ENCODE results near the gene TOMM70. TPM values are rescaled to one million over a fixed set of nuclear protein-coding genes. Genes with fewer than 3 reads are reported as not detected.

Gene TOMM70
- polyA plus RNA-seq, 3 donors: 4.9 to 6.3 (median 6.3) TPM

GRCh38 chr3:100319951-100320350, 80.9 kb downstream of the TOMM70 start:
- DNase-seq: no peak
- WGBS (ENCODE audit: insufficient coverage): 100% methylated on average over 1 of the region's 2 CpGs
- Mint-ChIP-seq H3K27me3 (ENCODE audit: low read depth in 3 of 3) (no peaks in the 10 kb centered on the region), H3K4me1 (peaks cover 7% of the 10 kb centered on the region), H3K9me3 (peaks cover 0 to 2% (median 0%) of the 10 kb centered on the region in 7 donors), H3K36me3 (peaks cover 47 to 66% of the 10 kb centered on the region in 2 donors), H3K27ac (no peak overlapping the region), H3K4me3 (no peak overlapping the region)
- Histone ChIP-seq H3K4me3 (replicated peaks in 1 of 3; ENCODE audit: low read depth in 2 of 3, low read length in 3 of 3) (no peak overlapping the region), H3K4me1 (ENCODE audit: control insufficient read depth in 1 of 2, insufficient read depth in 2 of 2, low read length in 2 of 2) (no peaks in the 10 kb centered on the region), H3K9me3 (replicated peaks in 1 of 2; ENCODE audit: control insufficient read depth in 1 of 2, insufficient read depth in 1 of 2, low read length in 2 of 2) (no peaks in the 10 kb centered on the region), H3K27ac (ENCODE audit: low read depth in 1 of 2, low read length in 2 of 2) (no peak overlapping the region), H3K4me2 (replicated peaks; ENCODE audit: extremely low read depth, low read length, poor library complexity, severe bottlenecking) (no peak overlapping the region), H3K79me2 (ENCODE audit: insufficient read depth, low read length) (no peaks in the 10 kb centered on the region), H4K20me1 (ENCODE audit: insufficient read depth, low read length) (no peaks in the 10 kb centered on the region), H3K9ac (ENCODE audit: insufficient read depth, low read length, poor library complexity, severe bottlenecking) (no peak overlapping the region), H2AFZ (ENCODE audit: insufficient read depth, low read depth, low read length, poor library complexity, severe bottlenecking) (no peak overlapping the region), H3K36me3 (replicated peaks in 1 of 2; ENCODE audit: control insufficient read depth in 1 of 2, insufficient read depth in 2 of 2, low read length in 2 of 2) (peaks cover 54 to 80% of the 10 kb centered on the region in 2 donors), H3K27me3 (ENCODE audit: control insufficient read depth in 2 of 2, insufficient read depth in 2 of 2, low read length in 2 of 2) (no peaks in the 10 kb centered on the region)
- intact Hi-C loops (cut with micrococcal nuclease): no loop called here
- TF ChIP-seq, protein P1, sequence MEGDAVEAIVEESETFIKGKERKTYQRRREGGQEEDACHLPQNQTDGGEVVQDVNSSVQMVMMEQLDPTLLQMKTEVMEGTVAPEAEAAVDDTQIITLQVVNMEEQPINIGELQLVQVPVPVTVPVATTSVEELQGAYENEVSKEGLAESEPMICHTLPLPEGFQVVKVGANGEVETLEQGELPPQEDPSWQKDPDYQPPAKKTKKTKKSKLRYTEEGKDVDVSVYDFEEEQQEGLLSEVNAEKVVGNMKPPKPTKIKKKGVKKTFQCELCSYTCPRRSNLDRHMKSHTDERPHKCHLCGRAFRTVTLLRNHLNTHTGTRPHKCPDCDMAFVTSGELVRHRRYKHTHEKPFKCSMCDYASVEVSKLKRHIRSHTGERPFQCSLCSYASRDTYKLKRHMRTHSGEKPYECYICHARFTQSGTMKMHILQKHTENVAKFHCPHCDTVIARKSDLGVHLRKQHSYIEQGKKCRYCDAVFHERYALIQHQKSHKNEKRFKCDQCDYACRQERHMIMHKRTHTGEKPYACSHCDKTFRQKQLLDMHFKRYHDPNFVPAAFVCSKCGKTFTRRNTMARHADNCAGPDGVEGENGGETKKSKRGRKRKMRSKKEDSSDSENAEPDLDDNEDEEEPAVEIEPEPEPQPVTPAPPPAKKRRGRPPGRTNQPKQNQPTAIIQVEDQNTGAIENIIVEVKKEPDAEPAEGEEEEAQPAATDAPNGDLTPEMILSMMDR (IDR thresholded peaks at IDR 0.05): no peak

- H3K36me3 ChIP-seq (replicated peaks in 1 of 2; ENCODE audit: control insufficient read depth in 1 of 2, insufficient read depth in 2 of 2, low read length in 2 of 2): peaks cover 45 to 76% of the 10 kb centered on the region in 2 donors
- no peaks in the 10 kb centered on the region for H3K27me3 ChIP-seq (ENCODE audit: control insufficient read depth in 2 of 2, insufficient read depth in 2 of 2, low read length in 2 of 2)
- H3K4me2 ChIP-seq (replicated peaks; ENCODE audit: extremely low read depth, low read length, poor library complexity, severe bottlenecking): no peak overlapping the region
- H3K9ac ChIP-seq (ENCODE audit: insufficient read depth, low read length, poor library complexity, severe bottlenecking): no peak overlapping the region
- Mint-ChIP-seq H3K36me3 (peaks cover 46 to 65% of the 10 kb centered on the region in 2 donors), H3K27me3 (ENCODE audit: low read depth in 3 of 3) (no peaks in the 10 kb centered on the region), H3K4me3 (no peak overlapping the region), H3K4me1 (peaks cover 7% of the 10 kb centered on the region), H3K9me3 (peaks cover 0 to 2% (median 0%) of the 10 kb centered on the region in 7 donors), H3K27ac (no peak overlapping the region)
- no peak for DNase-seq
- WGBS (ENCODE audit: insufficient coverage): no CpG with 5 or more reads among the region's 2 CpGs
- intact Hi-C loops (cut with micrococcal nuclease): no loop called here
- no peak overlapping the region for H2AFZ ChIP-seq (ENCODE audit: insufficient read depth, low read depth, low read length, poor library complexity, severe bottlenecking)
- TF ChIP-seq, protein P1 (IDR thresholded peaks at IDR 0.05): no peak
- no peaks in the 10 kb centered on the region for H3K9me3 ChIP-seq (replicated peaks in 1 of 2; ENCODE audit: control insufficient read depth in 1 of 2, insufficient read depth in 1 of 2, low read length in 2 of 2)
- H3K4me3 ChIP-seq (replicated peaks in 1 of 3; ENCODE audit: low read depth in 2 of 3, low read length in 3 of 3): no peak overlapping the region
- H3K4me1 ChIP-seq (ENCODE audit: control insufficient read depth in 1 of 2, insufficient read depth in 2 of 2, low read length in 2 of 2): no peaks in the 10 kb centered on the region
- H3K27ac ChIP-seq (ENCODE audit: low read depth in 1 of 2, low read length in 2 of 2): no peak overlapping the region
- no peaks in the 10 kb centered on the region for H3K79me2 ChIP-seq (ENCODE audit: insufficient read depth, low read length)
- H4K20me1 ChIP-seq (ENCODE audit: insufficient read depth, low read length): no peaks in the 10 kb centered on the region
These were observed 83.0 kb downstream of the TOMM70 start for GRCh38 chr3:100317912-100318311.
